GM12864 (cell line): ENCODE results near the gene OPTN.

ENCODE experiments used
- DNase-seq: peaks from one replicate; pipeline ENCODE4 v3.0.0-alpha.2; 2011; ENCODE audit warnings: low read depth
- H3K4me3 ChIP-seq: 2 replicates; pipeline ENCODE4 v1.5.1; 2011; ENCODE audit warnings: mild to moderate bottlenecking, low read depth, low read length, control low read depth
- CTCF ChIP-seq: IDR thresholded peaks from 2 replicates; pipeline ENCODE4 v1.5.1; 2011; ENCODE audit warnings: low read depth, mild to moderate bottlenecking, moderate library complexity, low read length, control low read depth, inconsistent platforms; ENCODE audit errors: missing control alignments

Gene OPTN

DNA sequence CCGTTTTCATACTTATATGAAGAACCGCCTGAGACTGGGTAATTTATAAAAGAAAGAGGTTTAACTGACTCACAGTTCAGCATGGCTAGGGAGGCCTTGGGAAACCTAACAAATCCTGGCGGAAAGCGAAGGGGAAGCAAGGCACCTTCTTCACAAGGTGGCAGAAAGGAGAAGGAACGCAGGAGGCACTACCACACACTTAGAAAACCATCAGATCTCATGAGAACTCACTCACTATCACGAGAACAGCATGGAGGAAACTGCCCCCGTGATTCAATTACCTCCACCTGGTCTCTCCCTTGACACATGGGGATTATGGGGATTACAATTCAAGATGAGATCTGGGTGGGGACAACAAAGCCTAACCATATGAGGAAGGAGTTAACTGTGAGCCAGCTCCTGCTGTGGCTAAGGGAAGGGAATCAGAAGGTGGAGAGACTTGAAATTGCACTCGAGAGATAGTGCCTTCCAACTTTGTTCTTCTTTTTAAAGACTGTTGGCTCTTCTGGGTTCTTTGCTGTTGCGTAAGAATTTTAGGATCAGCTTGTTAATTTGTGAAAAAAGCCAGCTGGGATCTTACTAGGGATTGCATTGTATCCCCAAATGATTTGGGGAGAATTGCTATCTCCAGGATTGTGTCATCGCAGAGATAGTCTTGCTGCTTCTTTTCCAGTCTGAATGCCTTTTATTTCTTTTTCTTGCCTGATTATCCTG lies 21.0 kb downstream of the OPTN start:
- TF ChIP-seq CTCF: no peak
- DNase-seq: no peak
- no peak overlapping the region for H3K4me3 ChIP-seq

GRCh38 chr10:13121500-13121854 lies 21.5 kb downstream of the OPTN start:
- H3K4me3 ChIP-seq: no peak overlapping the region
- no peak for TF ChIP-seq CTCF
- no peak for DNase-seq

GRCh38 chr10:13136651-13137050 lies 36.7 kb downstream of the OPTN start:
- no peak overlapping the region for H3K4me3 ChIP-seq
- no peak for DNase-seq
- no peak for TF ChIP-seq CTCF

GRCh38 chr10:13139150-13139549 lies 39.2 kb downstream of the OPTN start:
- no peak for DNase-seq
- no peak for TF ChIP-seq CTCF
- H3K4me3 ChIP-seq: no peak overlapping the region

DNA sequence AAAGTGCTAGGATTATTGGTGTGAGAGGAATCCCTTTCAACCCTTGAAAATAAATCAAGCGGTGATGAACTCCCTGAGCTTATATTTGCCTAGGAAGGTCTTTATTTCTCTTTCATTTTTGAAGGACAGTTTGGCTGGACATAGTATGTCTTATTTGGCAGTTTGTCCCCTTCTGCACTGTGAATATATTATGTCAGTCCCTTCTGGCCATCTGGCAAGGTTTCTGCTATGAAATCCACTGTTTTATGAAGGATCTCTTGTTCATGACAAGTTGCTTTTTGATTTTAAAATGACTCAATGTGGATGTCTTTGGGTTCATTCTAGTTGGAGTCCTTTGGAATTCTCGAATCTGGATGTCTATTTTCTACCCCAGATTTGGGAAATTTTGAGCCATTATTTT lies 39.7 kb downstream of the OPTN start:
- no peak for DNase-seq
- H3K4me3 ChIP-seq: no peak overlapping the region
- no peak for TF ChIP-seq CTCF

DNA sequence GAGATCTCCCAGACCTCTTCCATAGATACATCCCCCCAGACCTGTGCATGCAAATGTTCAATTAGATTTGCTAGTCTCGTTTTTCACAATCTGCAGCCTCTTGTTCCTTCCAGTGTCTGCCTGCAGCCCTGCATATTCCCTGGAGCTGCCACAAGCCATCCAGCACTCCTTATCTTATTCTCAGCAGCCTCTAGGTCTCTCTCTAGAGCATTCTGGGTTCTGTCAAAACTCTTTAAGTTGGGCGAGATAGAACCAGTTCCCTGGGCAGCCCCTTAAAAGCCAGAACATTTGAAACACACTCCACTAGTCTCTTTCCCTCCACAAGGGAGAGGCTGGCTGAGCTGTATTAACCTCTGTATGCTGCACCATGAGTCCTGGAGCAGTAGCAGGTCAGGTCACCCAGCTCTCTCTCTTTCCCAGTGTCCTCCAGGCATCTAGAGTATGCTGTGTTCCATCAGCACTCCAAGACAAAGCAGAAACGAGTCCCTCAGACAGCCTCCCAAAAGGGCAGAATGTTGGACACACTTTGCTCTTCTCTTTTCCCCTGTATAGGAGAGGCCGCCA lies 40.7 kb downstream of the OPTN start:
- no peak for DNase-seq
- H3K4me3 ChIP-seq: no peak overlapping the region
- no peak for TF ChIP-seq CTCF

GRCh38 chr10:13143766-13144165 lies 43.8 kb downstream of the OPTN start:
- TF ChIP-seq CTCF: no peak
- DNase-seq: no peak
- H3K4me3 ChIP-seq: no peak overlapping the region
